HG03159 (cell line): ENCODE data around the gene C7orf25.

Source experiments
- ATAC-seq: cut with Tn5 transposase; IDR thresholded peaks from one replicate; pipeline ENCODE4 v1.9.1; 2021; ENCODE audit warnings: mild to moderate bottlenecking, moderate library complexity; ENCODE audit not compliant: unreplicated experiment

C7orf25 gene

DNA sequence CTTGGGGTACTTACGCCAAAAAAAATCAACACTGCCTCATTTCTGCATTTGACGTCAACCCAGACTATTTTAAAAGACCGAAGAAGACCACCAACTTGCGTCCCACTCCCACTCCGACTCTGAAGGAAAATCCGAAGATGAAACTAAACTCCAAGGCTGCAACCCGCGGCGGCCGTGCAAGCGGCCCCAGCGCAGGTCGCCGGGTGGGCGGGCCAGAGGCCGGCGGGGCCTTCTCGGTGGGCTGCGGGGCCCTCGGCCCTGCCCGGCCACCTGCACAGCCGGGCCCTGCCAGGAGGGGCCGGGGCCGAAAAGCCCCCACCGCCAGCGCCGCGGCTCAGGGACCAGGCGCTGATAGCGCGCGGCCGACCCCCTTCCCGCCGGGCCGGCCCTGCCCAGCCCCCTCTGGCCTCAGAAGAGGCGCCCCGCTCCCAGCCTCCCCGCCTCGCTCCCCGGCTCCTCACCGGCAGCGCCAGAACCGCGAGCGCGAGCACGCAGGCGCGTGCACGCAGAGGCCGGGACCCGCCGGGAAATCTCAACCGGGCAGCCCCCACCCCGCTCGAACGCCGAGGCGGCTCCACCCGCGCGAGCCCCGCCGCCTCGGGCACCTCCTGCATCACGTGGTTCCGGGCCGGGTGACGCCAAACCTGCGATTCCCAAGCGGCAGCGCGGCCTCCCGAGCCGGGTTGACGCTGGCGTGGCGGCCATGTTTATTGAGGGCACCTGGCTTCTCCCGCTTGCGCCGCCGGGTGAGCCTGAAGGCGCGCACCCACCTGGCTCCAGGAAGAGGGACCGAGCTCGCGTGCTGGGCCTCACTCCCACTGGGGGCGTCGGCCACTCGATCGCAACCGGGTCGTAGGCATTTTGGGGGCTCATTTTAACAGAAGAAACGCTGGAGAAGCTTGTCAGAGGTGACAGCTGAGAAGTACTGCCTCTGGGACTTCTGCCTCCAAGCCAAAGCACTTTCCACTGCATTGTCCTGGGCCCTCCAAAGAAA, at the start of gene C7orf25:
Gene C7orf25 (minus strand): TSS at position 617 of the 994 bp plus-strand sequence. CDS start 1,170 bp downstream, outside the sequence.
- ATAC-seq: peak; percentile 92

DNA sequence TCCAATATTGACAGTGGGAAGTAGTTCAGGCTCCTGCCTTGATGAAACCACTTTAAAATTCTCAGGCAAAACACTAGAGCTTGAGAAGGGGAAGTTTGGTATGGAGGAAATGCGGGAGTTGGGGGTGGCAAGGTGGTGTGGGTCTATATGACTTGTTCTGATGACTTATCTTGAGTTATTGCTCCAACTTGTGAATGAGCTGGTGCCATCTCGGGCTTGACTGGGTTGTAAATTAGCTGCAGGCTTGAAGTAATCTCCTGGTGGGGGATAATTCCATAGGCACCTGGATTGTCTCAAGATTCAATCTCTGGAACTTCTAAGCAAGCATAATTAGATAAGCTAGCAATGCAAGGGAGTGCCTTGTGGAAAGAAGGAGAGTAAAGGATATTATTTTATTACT, 49.3 kb upstream of the C7orf25 start:
- ATAC-seq: no peak

DNA sequence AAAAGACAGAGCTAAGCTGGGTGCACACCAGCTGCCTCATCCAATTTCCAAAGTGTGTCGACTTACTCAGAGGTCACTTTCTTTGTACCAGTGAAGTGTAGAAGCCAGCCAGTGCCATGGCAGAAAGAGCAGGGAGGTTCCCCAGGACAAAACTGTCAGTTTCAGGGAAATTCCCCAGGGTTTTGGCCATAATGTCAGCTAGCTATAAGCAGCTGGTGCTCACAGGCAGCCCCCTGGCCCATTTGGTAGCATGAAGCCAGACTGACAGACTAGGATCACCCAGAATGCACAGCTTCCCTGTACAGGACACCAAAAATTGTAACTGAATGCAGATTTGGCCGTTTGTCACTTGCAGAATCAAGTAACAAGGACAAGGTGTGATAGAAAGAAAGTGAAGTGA, 48.9 kb upstream of the C7orf25 start:
- ATAC-seq: no peak

DNA sequence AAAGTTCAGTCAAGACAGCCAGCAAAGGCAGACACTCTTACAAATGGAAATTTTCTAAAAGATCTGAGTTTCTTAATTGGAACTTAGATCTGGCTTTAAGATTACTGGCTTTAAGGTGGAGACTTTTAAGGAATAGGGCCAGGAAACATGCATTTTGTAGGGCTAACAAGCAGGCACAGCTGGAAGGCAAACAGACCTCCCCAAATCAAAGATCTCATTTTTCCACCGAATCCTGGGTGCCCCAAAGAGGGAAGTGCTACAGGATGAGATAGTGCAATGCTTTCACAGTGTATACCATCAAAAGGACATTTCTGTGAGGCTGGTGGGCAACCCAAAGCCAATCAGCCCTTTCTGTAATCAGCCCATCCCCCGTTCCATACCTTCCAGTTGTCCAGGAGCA, 47.7 kb upstream of the C7orf25 start:
- no peak for ATAC-seq

DNA sequence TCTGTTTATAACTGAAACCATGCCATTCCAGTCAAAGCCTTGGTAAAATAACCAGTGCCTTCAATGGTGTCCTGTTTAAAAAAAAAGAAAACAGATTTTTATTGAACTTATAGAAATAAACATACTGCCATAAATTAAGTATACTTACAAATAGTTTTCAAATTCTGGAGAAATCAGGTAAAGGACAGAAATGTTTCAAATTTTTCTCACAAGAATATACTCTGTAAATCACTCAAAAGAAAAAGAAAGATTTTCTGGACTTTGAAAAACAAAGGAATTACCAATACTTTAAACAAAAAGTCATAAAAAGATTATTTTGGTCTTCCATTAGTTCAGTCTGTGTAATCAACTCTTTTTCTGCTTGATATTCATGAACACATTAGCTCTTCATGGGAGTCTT, 44.2 kb upstream of the C7orf25 start:
- ATAC-seq: no peak

DNA sequence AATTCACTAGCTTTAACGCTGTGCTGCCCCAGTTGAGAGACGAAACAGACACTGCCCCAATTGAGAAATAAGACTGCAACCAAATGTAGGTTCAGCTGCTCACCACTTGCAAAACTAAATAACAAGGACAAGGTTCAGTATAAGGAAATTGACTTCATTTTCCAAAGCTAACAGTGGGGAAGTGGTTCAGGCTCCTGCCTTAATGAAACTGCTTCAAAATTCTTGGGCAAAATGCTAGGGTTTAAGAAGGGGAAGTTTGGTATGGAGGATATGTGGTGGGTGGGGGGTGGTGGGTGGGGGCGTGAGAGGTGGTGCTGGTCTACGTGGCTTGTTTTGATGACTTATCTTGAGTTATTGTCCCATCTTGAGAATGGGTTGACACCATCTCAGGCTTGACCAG, 42.1 kb upstream of the C7orf25 start:
- no peak for ATAC-seq

DNA sequence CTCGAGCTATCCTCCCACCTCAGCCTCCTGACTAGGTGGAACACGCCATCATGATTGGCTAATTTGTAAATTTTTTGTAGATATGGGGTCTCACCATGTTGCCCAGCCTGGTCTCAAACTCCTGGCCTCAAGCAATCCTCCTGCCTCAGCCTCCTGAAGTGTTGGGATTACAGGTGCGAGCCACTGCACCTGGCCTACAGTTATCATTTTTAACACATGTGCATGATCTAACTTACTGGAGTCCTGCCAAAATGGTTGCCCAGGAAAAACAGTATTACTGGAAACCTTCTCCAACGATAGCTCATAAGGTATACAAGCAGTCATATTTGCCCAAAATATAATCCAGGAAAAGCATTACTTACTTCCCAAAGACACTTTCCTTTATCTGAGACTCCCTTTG, 40.5 kb upstream of the C7orf25 start:
- no peak for ATAC-seq

DNA sequence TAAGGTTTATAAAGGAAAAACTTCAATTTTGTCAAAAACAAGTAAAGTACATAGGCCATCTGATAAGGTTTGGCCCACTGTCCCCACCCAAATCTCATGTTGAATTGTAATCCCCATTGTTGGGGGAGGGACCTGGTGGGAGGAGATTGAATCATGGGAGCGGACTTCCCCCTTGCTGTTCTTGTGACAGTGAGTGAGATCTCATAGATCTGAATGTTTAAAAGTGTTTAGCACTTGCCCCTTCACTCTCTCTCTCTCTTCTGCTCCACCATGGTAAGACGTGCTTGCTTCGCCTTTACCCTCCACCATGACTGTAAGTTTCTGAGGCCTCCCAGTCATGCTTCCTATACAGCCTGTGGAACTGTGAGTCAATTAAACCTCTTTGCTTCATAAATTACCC, 38.5 kb upstream of the C7orf25 start:
- no peak for ATAC-seq

DNA sequence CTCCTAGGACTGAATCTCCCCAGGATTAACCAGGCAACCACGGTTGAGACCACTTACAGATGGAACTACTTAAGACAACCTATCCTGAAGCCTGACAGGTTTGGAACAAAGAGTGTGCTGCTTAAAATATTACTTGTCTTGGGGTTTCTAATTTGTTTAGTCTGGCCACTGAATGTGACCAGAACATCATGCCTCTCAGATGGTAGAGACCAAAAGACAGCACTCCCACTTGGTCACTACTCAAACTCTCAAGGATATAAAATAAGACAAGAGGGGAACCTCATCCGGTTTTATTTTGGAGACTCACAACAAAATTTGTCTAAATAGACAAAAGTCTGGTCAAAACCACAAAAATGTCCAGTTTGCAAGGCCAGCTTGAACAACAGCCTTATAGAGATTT, 35.7 kb upstream of the C7orf25 start:
- no peak for ATAC-seq

DNA sequence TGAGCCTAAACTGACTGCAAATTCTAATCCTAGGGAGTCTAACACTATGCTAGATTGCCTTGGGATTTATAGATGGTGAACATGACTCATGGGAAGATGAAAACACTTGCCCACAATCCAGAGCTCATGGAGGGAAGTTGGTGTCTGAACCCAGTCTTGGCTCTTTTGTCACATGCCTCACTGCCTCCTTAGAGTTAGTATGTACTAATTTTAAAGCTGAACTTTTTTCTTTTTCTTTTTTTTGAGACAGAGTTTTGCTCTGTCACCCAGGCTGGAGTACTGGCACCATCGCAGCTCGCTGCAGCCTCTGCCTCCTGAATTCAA, 34.7 kb upstream of the C7orf25 start:
- ATAC-seq: no peak

DNA sequence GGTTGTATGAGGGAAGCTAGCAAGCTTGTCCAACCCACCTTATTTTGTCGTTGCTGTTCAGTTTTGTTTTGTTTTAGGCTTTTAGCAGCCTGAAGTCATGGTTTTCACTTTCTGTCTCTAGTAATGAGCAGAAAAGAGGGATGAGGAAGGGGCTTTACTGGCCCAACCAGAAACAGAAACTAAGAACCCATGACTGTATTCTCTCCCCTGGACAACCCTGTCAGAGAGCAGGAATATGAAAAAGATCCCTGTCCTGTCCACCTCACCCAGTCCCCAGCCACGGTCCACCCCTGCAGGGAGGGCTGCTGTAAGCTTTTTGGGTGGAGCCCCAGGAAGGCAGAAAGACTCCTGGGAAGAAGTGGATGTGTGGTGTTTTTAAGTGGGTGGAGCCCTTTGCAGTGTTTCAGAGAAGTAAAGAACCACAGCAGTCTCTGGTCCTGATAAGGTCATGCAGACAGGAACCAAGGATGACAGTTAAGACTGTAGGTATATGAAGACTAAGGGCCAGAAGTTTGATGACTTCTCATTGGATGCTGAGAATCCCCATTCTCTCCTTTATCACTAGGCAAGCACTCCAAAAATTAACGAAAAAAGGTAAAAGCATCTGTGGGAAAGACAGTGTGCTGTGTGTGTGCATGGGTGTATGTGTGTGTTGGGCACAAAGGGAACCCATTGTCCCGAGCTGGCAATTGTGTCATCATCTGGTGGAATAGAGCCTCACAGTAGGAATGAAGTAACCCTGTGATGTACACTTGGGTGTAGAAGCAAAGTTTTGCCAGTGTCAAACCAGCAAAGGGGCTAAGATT, 34.2 kb upstream of the C7orf25 start:
- ATAC-seq: peak; percentile 67

DNA sequence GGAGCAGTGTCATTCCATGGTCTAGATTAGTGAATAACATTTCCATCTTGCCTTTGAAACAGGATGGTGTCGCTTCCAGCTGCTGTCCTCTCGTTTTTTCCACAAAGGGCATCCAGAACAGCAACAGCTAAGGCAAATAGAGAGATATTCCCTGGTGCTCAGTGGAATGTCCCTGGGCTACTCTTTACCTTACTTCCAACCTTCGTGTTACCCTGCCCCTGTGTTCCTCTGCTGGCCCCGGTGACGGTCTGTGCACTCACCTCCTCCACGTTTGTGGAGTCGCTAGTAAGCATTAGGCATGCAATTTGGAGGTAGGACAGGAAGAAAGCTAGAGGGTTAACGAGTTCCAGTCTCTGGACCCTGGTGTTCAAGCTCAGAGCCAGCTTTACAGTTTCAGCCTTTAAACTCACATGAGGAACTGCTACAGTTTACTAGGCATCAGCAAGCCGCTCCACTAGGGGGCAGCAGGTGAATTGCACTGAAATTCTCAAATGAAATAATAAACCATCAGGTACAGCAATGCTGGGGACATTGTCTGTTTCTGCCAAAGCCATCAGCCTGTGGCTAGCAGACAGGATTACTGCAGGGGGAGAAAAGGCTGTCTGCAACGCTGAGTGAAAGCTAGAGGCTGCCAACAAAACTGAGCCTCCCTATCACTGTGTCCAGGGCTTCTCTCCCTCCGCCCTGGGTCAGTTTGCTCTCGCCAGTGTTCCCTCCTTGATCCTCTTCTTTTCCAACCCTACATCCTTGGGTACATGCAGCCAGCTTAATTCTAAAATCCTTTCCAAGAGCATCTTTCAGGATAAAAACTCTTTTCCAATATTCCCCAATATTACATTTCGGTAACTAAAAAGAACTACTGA, 29.3 kb upstream of the C7orf25 start:
- ATAC-seq: peak; percentile 61

DNA sequence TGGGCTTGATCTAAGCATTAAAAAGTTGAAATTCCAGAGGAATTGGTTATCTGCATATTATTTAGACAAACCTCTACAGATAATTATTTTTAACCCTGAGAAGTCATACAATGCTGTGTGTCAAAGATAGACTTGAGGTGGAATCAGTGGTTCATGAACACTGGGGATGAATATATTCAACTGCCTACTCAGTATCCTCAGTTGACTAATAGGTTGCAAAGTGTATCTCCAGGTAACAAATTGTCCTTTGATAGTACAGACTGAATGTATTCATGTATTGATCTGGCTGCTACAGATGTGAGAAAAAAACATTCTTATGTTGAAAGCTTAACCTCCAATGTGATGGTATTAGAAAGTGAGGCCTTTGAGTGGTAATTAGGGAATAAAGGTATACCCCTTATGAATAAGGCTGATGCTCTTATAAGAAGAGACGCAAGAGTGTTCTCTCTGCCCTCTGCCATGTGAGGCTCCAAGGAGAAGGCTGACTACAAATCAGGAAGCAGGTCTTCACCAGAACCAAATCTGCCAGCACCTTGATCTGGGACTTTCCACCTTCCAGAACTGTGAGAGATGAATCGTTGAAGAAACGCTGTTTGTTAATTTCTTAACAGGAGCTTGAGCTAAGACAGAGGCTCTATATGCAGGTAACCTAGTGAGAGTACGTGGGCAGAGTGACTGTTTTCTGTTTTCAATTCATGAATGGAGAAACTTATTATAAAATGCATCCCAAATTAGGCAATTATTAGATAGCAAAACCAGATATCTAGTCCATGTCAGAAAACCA, 27.8 kb upstream of the C7orf25 start:
- no peak for ATAC-seq

DNA sequence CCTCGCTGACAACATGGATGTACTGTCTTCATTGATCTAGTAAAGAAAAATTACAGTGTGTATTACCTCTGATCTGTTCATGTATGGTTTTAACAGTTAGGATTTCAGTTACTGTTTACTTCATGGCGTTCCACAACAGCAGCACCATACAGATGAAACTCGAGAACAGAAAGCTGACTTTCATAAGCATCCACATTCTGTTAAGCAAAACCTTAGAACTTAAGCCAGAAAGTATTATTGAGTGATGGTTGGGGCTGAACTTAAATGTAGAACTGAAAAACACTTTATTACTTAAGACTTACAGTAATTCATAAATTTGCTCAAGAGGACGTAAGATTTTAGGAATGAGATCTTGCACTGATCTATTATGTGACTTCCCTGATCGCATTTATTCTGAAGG, 24.0 kb upstream of the C7orf25 start:
- no peak for ATAC-seq

DNA sequence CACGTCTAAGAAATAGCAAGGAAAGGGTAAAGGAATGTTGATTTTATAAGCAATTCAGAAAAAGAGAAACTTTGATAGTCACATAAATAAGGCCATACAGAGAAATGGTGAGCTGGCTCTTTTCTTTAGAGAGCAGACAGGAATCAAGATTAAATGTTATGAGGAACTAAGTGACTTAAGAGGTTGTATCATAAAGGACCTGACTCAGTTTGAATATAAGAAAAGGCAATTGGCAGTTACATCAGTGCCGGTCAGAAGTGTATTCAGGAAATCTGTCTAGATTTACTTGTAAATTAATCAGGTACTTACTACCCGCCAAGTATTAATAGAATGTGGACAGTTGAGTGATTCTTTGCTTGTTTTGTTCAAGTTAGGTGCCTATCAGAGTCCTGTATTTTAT, 22.4 kb upstream of the C7orf25 start:
- ATAC-seq: no peak

DNA sequence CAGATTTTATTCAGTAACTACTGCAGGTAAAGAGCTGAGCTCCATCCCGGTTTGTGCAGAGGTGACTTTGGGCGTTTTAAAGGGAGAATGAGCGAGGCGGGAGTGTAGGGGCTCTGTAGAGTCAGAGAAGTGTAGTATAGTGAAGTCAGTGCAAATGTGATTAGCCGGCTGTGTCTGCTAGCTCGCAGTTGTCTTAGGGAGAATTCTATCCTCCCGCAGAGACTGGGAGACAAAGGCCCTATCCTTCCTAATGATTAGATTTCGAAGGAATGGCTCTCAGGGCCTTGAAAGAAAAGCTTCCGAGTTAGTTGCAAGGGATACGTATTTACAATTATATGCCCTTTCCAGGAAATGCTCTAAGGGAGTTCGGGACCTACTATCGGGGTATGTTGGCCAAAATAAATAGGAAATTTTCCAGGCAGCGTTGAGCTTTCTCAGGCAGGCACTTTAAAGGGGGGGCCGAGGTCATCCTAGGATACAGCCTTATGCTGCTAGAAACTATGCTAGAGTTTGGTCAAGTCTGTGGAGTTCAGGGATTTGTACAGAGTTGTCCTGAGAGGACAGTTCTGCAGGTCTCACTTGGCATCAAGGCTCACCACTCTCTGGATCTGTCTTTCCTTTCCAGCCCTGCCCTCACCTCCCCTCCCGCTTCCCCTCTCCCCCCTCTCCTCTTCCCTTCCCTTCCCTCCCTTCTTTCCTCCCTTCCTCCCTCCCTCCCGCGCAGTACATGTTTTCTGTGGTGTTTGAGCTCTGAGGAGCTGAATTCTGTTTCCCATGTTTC, 21.1 kb upstream of the C7orf25 start:
- no peak for ATAC-seq

DNA sequence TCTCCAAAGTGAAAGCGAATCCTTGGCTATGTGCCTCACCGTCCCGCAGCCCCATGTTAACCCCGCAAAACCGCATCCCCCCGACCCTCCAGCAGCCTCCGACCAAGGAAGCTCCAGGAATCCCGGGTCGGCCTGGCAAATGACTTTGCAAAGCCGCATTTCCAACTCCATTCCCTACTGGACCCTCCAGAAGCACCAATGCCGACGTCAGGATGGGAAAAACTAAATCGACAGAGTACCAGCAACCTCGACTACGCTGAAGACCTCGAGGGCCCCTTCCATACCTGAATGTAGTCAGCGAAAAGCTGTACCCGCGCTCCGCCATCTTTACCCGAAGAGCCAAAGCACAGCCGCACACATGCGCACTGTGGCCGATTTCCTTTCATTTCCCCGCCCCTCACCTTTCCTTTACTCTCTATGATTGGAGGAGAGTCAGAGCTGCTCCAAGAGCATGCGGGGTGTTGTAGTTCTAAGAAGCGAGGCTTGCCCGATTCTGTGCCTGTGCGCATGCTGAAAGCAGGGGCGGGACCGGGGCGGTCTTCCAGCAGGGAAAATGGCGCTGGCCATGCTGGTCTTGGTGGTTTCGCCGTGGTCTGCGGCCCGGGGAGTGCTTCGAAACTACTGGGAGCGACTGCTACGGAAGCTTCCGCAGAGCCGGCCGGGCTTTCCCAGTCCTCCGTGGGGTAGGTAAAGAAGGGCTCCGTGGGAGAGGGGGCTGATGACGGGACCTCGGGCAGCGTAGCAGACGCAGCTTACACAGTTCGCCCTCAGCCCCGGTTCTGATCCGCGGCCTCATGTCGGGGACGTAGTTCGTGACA, 20.2 kb upstream of the C7orf25 start, which contains the start of the genes MRPL32 and PSMA2:
Gene MRPL32 (plus strand): TSS at position 543 of the 818 bp plus-strand sequence. CDS start 11 bp downstream, at position 554.
Gene PSMA2 (minus strand): TSS at position 341 of the 818 bp plus-strand sequence. CDS start 16 bp downstream, at position 325.
- peak; percentile 99 for ATAC-seq

DNA sequence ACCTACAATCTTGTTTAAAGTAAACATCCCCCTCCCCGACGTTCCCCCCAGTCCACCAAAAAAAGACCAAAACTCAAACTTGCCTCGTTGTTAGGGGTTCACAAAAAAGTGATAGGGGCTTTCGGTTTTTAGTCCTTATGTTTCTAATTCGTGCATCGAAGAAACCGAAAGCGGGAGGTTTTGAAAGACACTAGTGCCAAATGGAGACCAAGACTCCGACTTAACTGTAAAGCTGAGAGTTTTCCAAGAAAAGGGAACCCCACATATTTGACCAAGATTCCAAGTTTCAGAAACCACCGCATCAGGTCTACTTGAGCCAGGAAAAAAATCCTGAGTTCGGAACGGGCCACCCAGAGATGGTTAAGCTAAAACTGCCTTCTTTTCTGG, 19.6 kb upstream of the C7orf25 start:
- ATAC-seq: no peak
